Breast epithelium (tissue), 3 donors: ENCODE measurements around the gene PPP5C.

Experiments
- CTCF ChIP-seq, 3 donors: fragments of 450-650 bp; IDR thresholded peaks; one replicate each; pipeline ENCODE4 v1.5.1; 2016 to 2017; ENCODE audit warnings: antibody characterized with exemption in 3 of 3, mild to moderate bottlenecking in 3 of 3, moderate library complexity in 3 of 3
- POLR2A ChIP-seq: fragments of 450-650 bp; IDR thresholded peaks from one replicate; pipeline ENCODE4 v1.6.1; 2016; ENCODE audit warnings: antibody characterized with exemption, mild to moderate bottlenecking, moderate library complexity
- POLR2AphosphoS5 ChIP-seq, 3 donors: sonication (generic); formaldehyde crosslinking; IDR thresholded peaks; one replicate each; pipeline ENCODE4 v1.6.1; 2017; ENCODE audit warnings: antibody characterized with exemption in 3 of 3

GRCh38 chr19:46356149-46357055 is 9.5 kb downstream of the PPP5C start:
- TF ChIP-seq POLR2A (no peak), CTCF (IDR thresholded peaks at IDR 0.05) (no peak), POLR2AphosphoS5 (IDR thresholded peaks at IDR 0.05) (no peak)
